Muscle of arm (tissue), 12 donors: ENCODE measurements around the gene HELQ. TPM values are rescaled to one million over a fixed set of nuclear protein-coding genes. Genes with fewer than 3 reads are reported as not detected.
"Not testable (repeated sequence)": the region's sequence is repeated elsewhere in the genome, so short reads cannot be mapped to it uniquely, and the experiment has no call there.

ENCODE experiments used
- DNase-seq: peaks from one replicate; pipeline ENCODE4 v3.0.0-alpha.2; 2013
- polyA plus RNA-seq, 12 donors: library from polyadenylated mRNA; unstranded; fragments of 120-200 nt; gene quantifications; one replicate each; pipeline ENCODE4 v1.2.1, GENCODE V29; 2013; ENCODE audit not compliant: insufficient read length in 12 of 12

The HELQ gene
- polyA plus RNA-seq, 12 donors: 16.2 to 26.8 (median 18.2) TPM; not detected in 1

- DNase-seq: no peak
These were observed 15.3 kb downstream of the HELQ start for GRCh38 chr4:83440148-83440814.

DNA sequence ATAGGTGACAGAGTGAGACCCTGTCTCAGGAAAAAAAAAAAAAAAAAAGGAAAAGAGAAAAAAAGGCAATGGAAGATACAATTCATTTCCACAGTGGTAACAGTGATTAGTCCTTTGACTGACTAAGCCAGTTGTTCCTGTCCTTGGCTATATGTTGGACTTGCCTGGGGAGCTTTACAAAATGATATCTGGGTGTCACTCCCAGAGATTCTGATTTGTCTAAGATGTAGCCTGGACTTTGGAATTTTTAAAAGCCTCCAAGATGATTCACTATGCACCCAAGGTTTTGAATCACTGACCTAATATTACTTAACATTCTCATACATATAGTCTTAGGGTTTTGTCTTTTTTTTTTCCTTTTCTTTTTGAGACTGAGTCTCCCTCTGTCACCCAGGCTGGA is 16.9 kb downstream of the HELQ start:
- DNase-seq: no peak

- DNase-seq: no peak
These were observed 18.9 kb downstream of the HELQ start for GRCh38 chr4:83436680-83437079.

GRCh38 chr4:83431200-83431599 is 24.4 kb downstream of the HELQ start:
- DNase-seq: no peak

GRCh38 chr4:83418211-83418610 is 37.4 kb downstream of the HELQ start:
- DNase-seq: peak; percentile 14

DNA sequence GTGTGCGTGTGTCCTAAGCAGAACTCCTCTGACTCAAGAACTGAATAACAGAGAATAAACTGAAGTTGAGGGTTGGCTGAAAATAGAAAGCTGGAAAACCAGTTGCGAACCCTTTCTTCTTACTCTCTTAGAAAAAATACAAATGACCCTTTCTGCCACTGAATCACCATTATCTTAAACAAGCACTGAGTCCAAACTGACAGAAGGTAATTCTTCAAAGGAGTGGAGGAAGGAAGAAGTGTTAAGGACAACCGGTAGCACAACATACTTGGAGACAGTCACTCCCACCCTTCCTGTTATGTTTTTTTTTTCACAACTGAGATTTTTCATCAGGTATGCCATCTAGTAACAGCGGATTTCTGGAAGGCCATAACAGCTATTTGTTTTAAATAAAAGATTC is 38.1 kb downstream of the HELQ start:
- no peak for DNase-seq

DNA sequence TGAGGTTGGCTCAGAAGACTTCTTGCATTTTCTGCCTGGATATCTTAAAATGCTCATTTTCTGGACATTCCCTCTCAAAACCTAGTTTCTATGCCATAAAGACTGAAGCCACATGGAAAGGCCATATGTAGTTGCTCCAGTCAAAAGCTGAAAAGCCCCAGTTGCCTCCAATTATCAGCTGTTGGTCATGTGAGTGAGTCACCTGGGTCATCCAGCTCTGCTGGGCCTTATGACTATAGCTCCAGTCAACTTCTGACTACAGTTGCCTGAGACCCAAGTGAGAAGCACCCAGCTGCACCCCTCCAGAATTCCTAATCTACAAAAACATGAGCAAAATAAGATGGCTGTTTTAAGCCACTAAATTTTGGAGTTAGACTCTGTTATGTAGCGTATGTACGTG is 41.9 kb downstream of the HELQ start:
- no peak for DNase-seq

DNA sequence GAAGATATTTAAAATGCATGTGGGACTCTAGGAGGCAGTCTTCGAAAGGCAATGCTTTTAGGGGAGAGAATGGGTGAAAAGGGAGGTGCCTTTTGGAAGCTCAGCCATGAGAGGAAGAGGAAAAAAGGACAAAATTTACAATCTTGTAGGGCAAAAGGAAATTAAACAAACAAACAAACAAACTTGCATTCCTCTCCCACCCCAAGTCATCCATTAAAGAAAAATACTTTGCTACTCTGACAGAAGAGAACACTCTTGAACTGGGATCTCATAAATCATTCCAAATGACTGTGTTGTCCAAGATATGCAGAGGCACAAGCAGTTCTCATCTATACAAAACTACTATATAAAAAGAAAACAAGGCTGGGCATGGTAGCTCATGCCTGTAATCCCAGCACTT is 46.7 kb downstream of the HELQ start:
- DNase-seq: no peak

GRCh38 chr4:83405844-83406816 is 49.5 kb downstream of the HELQ start:
- no peak for DNase-seq

DNA sequence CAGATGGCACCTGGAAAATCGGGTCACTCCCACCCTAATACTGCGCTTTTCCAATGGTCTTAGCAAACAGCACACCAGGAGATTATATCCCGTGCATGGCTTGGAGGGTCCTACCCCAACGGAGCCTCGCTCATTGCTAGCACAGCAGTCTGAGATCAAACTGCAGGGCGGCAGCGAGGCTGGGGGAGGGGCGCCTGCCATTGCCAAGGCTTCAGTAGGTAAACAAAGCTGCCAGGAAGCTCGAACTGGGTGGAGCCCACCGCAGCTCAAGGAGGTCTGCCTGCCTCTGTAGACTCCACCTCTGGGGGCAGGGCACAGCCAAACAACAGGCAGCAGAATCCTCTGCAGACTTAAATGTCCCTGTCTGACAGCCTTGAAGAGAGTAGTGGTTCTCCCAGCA is 57.5 kb downstream of the HELQ start:
- DNase-seq: not testable (repeated sequence)

- DNase-seq: no peak
These were observed 61.7 kb downstream of the HELQ start for GRCh38 chr4:83393908-83394307.

- DNase-seq: no peak
These were observed 63.1 kb downstream of the HELQ start for GRCh38 chr4:83392562-83392961.

GRCh38 chr4:83390944-83391343 is 64.7 kb downstream of the HELQ start:
- no peak for DNase-seq

GRCh38 chr4:83389756-83390505 is 65.7 kb downstream of the HELQ start:
- DNase-seq: no peak

DNA sequence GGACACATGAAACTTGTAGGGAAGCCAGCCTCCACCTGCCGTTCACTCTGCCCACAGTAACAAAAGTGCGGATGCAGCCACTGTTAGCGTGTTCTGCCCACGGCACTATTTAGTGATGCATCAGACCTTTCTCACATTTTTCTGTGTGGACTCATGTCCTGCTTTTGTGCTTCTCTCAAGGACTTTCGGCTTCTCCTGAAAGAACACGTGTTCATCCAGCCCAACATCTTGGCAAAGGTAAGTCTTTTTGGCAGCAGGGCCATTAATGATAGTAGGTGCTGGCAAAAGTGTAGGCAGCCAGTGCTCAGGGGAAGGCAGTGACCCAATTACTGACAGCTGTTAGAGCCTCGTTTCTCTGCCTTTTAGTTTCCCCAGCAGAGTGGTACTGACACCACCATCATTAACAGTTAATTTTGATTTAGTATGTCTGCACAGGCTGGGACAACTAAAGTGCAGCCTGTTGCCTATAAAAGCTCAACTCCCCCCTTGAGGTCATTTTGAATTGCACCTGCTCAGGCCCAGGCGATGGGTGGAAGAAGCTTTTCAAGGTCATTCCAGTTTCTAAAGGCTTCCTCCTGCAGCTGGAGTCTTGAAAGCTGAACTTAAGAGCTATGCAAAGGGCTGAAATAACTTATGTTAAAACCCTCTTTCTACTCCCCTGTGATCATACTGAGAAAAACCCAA is 66.4 kb downstream of the HELQ start:
- peak; percentile 34 for DNase-seq

GRCh38 chr4:83388313-83388676 is 67.3 kb downstream of the HELQ start:
- DNase-seq: no peak

DNA sequence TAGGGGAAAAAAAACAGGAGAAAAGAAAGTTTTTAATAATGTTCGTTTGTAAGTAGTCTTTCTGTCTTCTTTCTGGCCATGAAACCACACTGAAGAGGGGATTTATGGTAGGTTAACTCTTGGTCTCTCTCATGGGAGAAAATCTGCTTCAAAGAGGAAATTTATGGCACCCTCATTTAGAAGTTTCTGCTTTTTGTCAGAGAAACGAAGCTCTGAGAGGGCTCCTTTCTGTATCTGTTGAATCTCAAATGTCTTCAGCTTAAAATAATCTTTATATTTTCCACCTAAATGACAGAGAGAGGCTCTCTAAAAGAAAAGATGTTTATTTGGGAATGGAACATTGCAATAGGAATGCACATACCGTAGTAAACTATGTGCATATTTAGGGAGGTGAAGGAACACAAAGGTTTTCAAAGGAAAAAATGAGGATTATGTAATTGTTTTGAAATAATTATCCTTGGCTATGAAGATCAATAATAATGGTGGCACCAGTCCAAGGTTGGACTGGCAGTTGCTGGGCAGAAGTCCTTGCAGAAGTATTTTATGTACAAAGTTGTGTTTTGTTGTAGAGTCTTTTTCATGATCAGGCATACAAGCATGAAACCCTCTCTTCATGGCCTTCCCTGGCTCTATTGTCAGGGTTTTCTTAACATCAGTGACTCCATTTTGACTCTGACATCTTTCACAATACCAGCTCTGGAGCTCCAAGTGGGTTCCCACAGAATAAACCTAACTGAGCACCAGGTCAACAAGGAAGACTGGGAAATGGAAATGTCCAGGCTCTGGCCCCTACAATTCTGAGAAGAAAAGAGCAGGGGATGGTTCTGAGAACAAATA is 67.9 kb downstream of the HELQ start:
- DNase-seq: no peak

- no peak for DNase-seq
These were observed 68.6 kb downstream of the HELQ start for GRCh38 chr4:83387012-83387411.

- no peak for DNase-seq
These were observed 72.8 kb downstream of the HELQ start for GRCh38 chr4:83382850-83383249.

GRCh38 chr4:83381173-83381572 is 74.5 kb downstream of the HELQ start:
- no peak for DNase-seq

DNA sequence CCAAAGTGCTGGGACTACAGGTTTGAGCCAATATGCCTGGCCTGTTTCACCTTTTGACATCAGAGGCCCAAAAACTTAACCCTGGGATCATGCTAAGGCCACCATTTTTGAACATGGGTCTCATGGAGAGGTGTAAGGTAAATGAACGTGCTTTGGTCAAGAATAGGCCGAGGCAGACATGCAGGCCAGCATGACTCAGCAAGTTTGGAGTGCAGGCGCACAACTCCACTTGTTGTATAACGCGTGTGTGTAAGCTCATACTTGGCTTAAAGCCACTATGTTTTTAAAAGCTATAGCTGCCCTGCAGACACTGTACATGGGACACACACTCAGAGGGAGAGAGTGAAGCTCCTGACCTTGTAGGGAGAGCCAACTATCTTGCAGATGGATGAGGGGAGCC is 77.2 kb downstream of the HELQ start:
- DNase-seq: no peak
